GM18508 (cell line): ENCODE results near the gene RAB20.
"Not testable (repeated sequence)": the region's sequence is repeated elsewhere in the genome, so short reads cannot be mapped to it uniquely, and the experiment has no call there.

ENCODE experiments used
- ATAC-seq: cut with Tn5 transposase; IDR thresholded peaks from one replicate; pipeline ENCODE4 v1.9.1; 2021; ENCODE audit warnings: moderate number of reproducible peaks; ENCODE audit not compliant: insufficient read depth, unreplicated experiment

Gene RAB20

GRCh38 chr13:110576070-110576394 is 14.5 kb upstream of the RAB20 start:
- no peak for ATAC-seq

DNA sequence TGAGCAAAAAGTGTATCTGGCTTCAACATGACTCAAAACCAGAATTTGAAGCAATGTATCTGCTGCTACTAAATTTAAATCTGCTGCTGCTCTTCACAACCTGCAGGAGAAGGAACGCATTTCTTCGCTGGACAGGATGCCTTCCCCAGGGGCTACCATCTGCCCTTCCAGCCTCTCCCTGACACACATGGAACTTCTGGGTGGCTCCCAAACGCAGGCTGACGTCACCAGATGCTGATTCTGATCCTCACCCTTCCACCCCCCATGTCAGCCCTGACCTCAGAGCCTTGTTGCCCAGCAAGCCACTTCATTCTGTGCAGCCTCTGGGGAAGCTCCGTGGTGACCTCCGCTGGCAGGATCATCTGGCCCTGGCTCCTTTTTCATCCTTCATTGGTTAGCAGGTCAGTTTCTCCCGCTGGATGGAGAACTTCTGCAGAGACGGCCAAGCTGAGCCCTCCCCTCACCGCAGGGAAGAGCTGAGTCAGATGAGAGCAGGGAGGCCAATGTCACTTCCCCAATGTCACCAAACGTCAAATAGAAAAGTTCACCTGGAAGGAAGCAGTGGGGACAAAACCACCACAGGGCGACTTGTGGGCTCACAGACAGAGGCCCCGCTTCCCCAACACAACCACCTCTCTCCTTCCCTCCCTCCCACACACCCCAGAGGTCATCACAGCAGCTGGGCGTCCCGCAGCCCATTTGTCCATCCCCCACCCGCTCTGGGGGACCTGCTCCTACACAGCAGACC is 14.0 kb upstream of the RAB20 start:
- ATAC-seq, result peak; percentile 84

DNA sequence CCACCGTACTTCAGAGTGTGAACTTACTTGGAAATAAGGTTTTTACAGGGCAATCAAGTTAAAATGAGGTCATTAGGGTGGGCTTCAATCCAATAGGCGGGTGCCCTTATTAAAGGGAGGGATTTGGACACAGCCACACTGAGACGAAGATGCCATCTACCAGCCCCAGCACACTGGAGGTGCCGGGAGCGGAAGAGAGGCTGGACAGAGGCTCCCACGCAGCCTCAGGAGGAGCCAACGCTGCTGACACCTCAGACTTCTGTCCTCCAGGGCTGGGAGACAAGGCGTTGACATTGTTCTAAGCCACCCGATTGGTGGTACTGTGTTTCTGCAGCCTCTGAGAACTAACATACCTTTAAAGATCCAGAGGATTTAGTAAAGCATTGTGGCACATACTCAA is 12.6 kb upstream of the RAB20 start:
- ATAC-seq, result no peak

DNA sequence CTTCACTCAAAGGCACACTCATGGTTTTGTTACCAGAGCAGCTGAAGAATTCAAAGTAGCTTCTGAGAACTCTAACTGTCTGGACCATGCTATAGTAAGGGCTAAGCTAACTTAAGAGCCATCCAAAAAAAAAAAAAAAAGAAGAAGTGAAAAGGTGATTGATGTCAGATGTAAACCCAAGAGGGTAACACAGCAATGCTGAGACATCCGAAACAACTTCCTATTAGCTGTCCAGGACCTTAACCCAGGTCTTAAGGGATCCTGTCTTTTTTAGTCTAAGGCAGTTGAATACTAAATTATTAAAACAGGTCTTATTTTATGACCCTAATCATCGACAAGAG is 11.2 kb upstream of the RAB20 start:
- no peak for ATAC-seq

DNA sequence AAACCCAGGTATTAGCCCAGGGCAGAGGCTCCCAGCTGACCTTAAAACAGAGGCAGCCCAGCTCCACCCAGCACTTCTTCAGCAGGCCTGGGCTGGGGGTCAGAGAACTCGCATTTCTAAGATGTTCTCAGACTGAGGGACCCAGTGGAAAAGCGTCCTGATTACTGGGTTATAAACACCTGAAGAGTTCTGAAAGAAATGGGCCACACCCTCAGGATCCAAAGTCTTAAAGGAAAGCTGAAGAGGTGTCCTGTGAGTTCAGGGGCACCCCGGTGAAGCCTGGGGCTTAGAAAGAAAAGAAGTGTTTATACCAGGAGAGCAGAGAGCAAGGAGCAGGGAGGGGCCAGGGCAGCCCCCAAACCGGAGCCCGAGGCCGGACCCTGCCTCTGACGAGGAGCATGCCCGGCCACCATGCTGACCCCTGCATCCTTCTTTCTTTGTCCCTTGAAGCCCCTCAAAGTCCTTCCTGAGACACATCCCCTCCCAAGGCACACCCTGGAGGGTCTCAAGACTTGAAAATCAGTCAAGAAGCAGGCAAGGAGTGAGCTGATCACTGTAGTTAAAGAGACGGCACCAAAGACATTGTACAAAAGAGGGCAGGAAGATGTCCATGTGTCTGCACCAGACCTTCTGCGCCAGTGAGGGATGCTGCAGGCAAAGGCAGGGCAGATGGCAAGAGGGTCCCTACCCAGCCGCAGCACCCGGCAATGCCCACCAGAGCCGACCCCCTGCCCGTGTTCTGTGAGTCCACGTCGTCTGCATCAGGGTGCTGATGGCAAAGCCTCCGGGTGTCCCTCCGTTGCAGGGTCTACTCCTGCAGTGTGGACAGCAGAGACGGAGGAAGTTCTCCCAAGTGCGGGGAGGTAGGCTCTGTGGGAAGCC is 10.6 kb upstream of the RAB20 start:
- ATAC-seq, result no peak

DNA sequence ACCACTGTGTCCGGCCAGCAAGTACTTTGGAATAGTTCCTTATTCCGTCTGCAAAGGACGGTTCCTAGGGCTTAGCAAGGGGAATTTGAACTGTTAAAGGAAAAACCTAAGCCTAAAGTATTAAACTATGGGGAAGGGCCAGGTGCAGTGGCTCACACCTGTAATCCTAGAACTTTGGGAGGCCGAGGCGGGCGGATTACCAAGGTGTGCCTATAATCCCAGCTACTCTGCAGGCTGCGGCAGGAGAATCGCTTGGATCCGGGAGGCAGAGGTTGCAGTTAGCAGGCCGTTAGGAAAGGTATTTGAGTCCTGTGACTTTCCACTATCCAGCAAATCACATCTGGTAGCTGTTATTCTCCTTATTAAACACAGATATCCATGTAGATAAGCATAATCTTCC is 9.4 kb upstream of the RAB20 start:
- ATAC-seq, result no peak

DNA sequence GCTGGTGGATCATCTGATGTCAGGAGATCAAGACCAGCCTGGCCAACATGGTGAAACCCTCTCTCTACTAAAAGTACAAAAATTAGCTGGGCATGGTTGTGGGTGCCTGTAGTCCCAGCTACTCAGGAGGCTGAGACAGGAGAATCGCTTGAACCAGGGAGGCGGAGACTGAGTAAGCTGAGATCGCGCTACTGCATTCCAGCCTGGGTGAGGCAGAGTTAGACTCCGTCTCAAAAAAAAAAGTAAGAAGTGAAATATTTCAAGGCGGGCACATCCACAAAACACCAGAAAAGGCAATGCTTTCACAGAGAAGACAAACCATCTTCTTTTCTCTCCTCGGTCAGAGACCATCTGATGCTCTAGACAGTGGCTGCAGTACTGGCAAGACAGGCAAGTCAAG is 8.4 kb upstream of the RAB20 start:
- ATAC-seq, result not testable (repeated sequence)

- no peak for ATAC-seq
These were observed 7.1 kb upstream of the RAB20 start for GRCh38 chr13:110568612-110569011.

DNA sequence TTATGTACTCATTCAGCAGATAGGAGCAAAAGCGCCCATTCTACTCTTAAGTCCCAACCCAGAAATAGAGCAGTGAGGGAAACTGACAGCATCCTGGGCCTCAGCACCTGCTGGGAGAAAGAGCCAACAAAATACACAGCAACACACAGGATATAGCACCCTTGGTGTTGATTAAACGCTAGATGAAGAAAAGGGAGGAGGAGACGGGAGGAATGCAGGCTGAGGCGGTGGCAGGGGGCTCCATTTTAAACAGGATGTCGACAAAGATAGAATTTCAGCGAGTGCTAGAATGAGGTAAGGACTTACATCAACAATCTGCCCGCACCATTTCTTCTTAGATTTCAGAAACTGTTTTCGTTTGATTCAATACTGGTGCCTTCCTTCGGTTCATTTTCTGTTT is 4.6 kb upstream of the RAB20 start:
- no peak for ATAC-seq

DNA sequence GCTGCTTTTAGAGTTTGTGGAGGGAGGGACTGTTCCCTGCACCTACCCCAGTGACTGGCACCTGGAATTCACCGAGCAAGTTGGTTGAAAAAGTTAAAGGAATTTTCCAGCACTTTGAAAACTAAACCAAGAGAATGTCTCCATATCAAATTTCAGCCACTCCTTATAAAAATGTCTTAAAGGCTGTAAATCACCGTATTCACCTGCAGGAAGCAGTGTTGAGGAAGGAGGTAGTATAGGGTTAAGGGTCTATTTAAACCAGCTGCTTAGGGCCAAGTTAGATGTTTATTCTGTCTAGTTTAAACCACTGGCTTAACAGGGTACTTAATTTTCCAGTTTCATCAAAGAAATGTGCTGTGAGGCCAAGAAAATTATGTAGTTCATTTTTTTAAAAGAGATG is 3.8 kb upstream of the RAB20 start:
- no peak for ATAC-seq

DNA sequence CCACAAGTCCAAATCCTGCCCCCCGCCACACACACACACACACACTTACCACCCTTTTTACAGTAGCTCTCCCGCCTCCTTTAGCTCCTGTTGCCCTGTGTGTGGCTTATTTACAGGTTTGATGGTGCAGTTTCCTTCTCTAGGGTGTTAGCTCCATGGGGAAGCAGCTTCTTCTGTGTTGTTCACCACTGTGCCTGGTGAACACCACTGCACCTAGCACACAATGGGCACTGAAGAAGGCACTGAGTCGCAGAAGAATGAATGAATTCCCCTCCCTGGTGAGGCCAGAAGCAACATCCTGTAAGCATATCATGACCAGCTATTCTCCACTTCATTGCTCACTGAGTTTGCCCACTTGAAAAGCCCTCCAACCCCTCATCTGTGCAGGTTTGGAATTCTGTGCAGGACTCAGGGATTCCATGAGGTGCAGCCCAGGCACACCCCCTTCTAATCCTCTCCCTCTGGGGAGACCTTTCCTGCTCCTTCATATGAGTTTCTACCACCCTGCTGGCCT is 3.0 kb upstream of the RAB20 start:
- ATAC-seq, result no peak

DNA sequence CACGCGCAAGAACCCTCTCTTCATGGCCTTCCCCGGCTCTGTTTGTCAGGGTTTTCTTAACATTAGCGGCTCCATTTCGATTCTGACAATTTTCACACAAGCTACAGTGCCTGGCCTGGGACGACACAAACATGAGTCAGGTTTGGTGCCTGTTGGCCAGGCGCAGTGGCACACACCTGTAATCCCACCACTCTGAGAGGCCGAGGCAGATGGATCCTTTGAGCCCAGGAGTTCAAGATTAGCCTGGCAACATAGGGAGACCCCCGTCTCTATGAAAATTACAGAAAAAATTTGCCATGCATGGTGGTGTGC is 1.9 kb upstream of the RAB20 start:
- no peak for ATAC-seq

DNA sequence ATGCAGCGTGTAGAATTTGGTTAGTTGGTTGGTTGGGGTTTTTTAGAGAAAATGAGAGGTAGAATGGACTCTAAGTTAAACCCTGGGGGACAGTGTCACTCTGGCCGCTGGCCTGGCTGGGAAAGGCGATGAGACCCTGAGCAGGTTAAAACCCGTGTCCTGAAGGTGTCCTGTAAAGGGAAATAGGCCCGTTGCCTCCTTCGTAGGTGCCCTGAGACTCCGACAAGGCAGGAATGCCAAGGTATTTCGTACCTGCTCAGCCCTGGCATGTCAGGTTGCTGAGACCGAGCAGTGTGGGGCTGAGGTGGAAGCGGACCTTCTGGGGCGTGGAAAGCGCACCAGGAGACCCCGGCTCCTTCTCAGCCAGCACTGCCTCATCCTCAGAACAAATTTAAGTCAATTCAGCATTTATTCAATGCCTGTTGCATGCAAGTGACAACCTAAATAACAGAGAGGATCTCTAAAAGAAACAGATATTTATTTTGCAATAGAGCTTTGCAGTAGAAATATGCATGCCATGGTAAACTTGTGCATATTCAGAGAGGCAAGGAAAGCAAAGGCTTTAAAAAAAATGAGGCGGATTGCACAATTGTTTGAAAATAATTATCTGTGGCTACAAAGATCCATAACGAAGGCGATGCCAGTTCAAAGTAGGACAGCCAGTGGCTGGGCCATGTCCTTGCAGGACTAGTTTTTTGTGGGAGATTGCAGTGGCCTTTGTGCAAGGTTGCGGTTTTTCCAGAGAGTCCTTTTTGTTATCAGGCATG is 1.4 kb upstream of the RAB20 start:
- ATAC-seq, result no peak

GRCh38 chr13:110562036-110562597 is 595 bp upstream of the RAB20 start:
- ATAC-seq, result no peak

DNA sequence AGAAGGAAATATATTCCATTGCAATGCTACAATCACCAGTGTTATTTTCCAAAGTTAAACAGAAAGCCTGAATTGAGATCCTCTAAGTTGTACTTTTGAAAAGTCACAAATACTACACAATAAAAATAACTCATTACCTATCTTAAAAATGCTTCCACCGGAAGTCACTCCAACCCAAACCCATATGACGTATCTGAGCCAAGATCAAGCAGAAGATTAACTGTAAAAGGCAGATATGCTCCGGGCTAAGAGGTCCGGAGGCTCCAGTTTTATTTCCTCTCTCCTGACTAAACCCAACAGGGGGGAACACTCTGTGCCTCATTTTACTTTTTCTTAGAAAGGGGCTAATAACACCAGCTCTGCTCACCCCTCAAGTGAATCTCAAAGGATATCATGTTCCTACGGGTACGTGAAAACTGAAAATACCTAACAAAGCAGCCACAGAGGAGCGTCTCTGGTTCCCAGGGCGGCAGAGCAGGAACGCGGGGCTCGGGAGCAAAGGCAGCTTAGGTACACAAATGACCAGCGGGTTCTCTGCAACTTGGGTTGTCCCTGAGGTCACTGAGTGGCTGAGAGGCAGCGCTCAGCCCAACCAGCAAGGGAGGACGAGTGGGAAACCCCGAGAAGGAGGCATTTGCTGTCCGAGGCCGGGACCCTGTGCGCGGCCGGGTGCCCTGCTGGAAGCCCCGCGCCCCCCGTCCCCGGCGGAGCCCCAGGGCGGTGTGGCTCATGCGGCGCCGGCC is 750 bp downstream of the RAB20 start:
- ATAC-seq, result no peak

GRCh38 chr13:110559986-110560385 is 1.5 kb downstream of the RAB20 start:
- ATAC-seq, result no peak

- no peak for ATAC-seq
These were observed 2.0 kb downstream of the RAB20 start for GRCh38 chr13:110559429-110559943.

DNA sequence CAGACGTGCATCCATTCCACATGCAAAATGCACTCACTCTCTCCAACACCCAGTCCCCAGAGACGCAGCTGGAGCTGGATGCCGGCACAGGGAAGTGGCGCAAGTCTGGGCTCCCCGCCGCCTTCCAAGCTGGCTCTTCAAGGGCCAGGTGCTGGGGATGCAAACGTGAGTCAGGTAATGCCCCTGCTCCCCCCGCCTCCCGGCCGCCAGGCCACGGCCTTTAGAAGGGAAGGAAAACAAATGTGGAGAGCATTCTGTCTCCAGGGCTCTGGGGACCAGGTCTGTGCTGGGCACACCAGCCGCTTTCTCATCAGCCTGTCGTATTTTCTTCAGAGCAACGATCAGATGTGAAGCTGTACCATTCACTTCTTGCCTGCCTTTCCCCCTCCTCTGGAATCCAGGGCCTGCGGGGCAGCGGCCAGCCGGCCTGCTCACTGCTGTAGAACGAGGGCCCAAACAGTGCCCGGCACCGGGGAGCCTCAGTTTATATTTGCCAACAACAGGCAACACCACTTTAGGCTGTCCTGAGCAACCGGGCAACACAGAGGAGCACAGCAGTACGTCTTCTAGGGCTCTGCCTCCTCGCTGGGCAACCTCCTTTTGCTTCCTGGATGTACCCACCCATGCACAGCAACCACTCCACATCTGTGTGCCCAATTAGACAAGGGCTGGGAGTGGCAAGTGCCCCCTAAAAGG is 3.8 kb downstream of the RAB20 start:
- ATAC-seq, result no peak

DNA sequence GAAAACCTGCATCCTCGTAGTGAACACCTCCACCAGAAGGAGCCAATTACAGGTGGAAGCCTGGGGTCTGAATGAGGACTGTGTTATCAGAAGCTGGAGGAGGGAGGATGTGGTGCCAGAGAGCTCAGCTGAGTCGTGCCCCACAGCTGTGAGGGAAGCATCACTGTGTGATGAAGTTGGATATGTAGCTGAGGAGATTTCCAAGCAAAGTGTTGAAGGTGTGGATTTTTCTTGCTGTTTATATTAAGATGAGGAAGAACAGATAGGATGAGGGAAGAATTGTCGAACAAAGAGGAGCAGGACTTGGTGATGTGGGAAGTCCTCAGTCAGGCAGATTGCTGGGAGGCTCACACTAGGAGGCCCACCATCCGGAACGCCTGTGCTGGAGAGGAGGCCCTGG is 4.4 kb downstream of the RAB20 start:
- ATAC-seq, result no peak
